AG04450 (cell line): Measurements from ENCODE around the gene CPNE4. TPM values are rescaled to one million over a fixed set of nuclear protein-coding genes. Genes with fewer than 3 reads are reported as not detected.

ENCODE experiments used
- CTCF ChIA-PET: fragments of 300-600, 350-600 bp; formaldehyde crosslinking; extraction: SDS; loops from one replicate; lab custom pipeline; 2022; ENCODE audit warnings: antibody characterized with exemption, inconsistent platforms; lab: Charles Lee
- POLR2A ChIA-PET: fragments of 350-600 bp; formaldehyde crosslinking; extraction: SDS; loops from one replicate; lab custom pipeline; 2021; ENCODE audit warnings: antibody characterized with exemption, inconsistent platforms; lab: Yijun Ruan, JAX
- DNase-seq: peaks from one replicate; pipeline ENCODE4 v3.0.0-alpha.2; 2011; ENCODE audit warnings: low read depth, low spot score
- H3K27ac ChIP-seq: one replicate; pipeline ENCODE4 v1.5.1; 2012; ENCODE audit warnings: low read depth, low read length, control low read depth
- H3K27me3 ChIP-seq: one replicate; pipeline ENCODE4 v1.6.0; 2012; ENCODE audit warnings: low read length; ENCODE audit not compliant: control insufficient read depth, insufficient read depth
- H3K4me3 ChIP-seq: 2 replicates; pipeline ENCODE4 v1.5.1; 2011; ENCODE audit warnings: mild to moderate bottlenecking, low read depth, low read length, control low read depth
- H3K9me3 ChIP-seq: 2 replicates; pipeline ENCODE4 v1.5.1; 2012; ENCODE audit warnings: low read length; ENCODE audit not compliant: control insufficient read depth, insufficient read depth
- polyA plus RNA-seq: library from polyadenylated mRNA; depleted of rRNA; stranded (reverse); fragments of >200 nt; gene quantifications from 2 replicates; pipeline ENCODE4 v1.2.3, GENCODE V29; 2011
- TF ChIP-seq, protein P1 (sequence below): IDR thresholded peaks from 2 replicates; pipeline ENCODE4 v1.5.1; 2011; ENCODE audit warnings: low read depth, low read length, control low read depth, inconsistent platforms

Gene CPNE4
- polyA plus RNA-seq, 1 experiment: not detected

DNA sequence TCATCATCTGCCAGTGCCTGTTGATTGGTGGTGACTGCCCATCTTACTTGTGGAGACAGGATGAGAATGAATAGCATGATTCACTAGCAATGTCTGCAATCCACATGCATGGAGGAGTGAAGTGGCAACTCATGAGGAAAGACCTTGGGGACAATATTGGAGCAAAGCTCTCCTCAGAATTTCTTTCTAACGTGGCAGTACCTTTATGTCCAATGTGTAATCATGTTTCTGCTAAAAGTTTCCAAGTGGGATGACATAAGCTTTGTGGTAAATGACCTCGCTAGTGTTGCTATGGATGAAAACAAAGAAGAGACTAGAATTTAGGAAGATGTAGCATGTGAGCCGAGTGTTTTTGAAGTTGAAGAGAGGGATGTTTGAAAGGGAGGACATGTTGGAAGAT is 117.8 kb downstream of the CPNE4 start:
- no peak overlapping the region for H3K27ac ChIP-seq
- DNase-seq: no peak
- no peak overlapping the region for H3K4me3 ChIP-seq
- ChIA-PET CTCF (no interaction called here), POLR2A (no interaction called here)
- TF ChIP-seq, protein P1, sequence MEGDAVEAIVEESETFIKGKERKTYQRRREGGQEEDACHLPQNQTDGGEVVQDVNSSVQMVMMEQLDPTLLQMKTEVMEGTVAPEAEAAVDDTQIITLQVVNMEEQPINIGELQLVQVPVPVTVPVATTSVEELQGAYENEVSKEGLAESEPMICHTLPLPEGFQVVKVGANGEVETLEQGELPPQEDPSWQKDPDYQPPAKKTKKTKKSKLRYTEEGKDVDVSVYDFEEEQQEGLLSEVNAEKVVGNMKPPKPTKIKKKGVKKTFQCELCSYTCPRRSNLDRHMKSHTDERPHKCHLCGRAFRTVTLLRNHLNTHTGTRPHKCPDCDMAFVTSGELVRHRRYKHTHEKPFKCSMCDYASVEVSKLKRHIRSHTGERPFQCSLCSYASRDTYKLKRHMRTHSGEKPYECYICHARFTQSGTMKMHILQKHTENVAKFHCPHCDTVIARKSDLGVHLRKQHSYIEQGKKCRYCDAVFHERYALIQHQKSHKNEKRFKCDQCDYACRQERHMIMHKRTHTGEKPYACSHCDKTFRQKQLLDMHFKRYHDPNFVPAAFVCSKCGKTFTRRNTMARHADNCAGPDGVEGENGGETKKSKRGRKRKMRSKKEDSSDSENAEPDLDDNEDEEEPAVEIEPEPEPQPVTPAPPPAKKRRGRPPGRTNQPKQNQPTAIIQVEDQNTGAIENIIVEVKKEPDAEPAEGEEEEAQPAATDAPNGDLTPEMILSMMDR: no peak
- no peaks in the 10 kb centered on the region for H3K27me3 ChIP-seq
- no peaks in the 10 kb centered on the region for H3K9me3 ChIP-seq

GRCh38 chr3:131914090-131914691 is 120.6 kb downstream of the CPNE4 start:
- Histone ChIP-seq H3K27ac (no peak overlapping the region), H3K4me3 (no peak overlapping the region), H3K27me3 (no peaks in the 10 kb centered on the region), H3K9me3 (no peaks in the 10 kb centered on the region)
- TF ChIP-seq, protein P1: no peak
- POLR2A ChIA-PET: interaction anchor here (1.0 kb wide), 1 partner anchor 10 kb away, joined by 4 read pairs; no protein-coding TSS in a partner anchor
- CTCF ChIA-PET: no interaction called here
- DNase-seq: no peak

DNA sequence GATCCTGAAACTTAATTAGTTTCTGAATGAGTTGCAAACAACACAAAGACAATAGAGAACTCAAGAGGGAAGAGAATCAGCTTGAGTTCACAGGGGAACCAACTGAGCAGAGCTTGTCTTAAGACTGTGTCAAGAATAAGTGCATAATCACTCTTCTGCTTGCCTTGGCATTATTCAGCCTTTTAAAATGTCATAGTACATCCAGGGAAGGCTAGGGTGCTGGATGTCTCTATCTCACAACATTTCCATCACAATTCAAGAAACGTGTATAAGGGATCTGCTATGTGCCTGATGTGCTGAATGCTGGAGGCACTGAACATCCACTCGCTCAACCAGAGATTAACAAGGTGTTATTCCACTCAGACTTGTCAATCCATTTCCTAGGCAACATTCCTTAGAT is 122.6 kb downstream of the CPNE4 start:
- Histone ChIP-seq H3K27me3 (no peaks in the 10 kb centered on the region), H3K27ac (no peak overlapping the region), H3K4me3 (no peak overlapping the region), H3K9me3 (no peaks in the 10 kb centered on the region)
- POLR2A ChIA-PET: no interaction called here
- CTCF ChIA-PET: no interaction called here
- TF ChIP-seq, protein P1: no peak
- no peak for DNase-seq

DNA sequence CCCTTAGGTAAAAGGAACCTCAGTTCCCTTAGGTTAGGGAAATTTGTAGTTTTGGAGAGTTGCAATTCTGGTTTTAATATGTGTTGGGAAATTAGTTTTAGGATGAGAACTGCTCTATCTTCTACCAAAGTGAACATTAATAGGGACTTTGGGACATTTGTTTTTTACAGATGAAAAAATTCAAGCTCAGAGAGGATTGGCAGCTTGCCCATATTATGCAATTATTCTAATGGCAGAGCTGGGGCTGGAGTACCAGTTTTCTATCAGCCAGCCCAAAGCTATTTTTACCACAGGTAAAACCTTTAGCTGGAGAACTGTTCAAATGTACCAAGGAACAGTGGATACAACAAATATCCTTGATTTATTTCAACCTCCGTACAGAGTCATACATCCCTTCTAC is 127.0 kb downstream of the CPNE4 start:
- Histone ChIP-seq H3K9me3 (no peaks in the 10 kb centered on the region), H3K27me3 (no peaks in the 10 kb centered on the region), H3K4me3 (no peak overlapping the region), H3K27ac (no peak overlapping the region)
- ChIA-PET CTCF (no interaction called here), POLR2A (no interaction called here)
- TF ChIP-seq, protein P1: no peak
- no peak for DNase-seq

- Histone ChIP-seq H3K9me3 (no peaks in the 10 kb centered on the region), H3K27me3 (no peaks in the 10 kb centered on the region), H3K4me3 (no peak overlapping the region), H3K27ac (peak overlapping the region; percentile 94)
- CTCF ChIA-PET: interaction anchor here (1.4 to 2.0 kb wide), 2 partner anchors 131 to 439 kb away, joined by 4 to 8 read pairs; partner anchors contain the start of gene CPNE4
- POLR2A ChIA-PET: interaction anchor here (1.1 to 1.8 kb wide), 2 partner anchors 10 to 232 kb away, joined by 4 to 10 read pairs; no protein-coding TSS in a partner anchor
- TF ChIP-seq, protein P1: no peak
- peak; percentile 98 for DNase-seq
These were observed 130.8 kb downstream of the CPNE4 start for GRCh38 chr3:131903988-131904415.
